Hepatocyte (in vitro differentiated cells): ENCODE data around the gene WDR81. TPM values are rescaled to one million over a fixed set of nuclear protein-coding genes. Genes with fewer than 3 reads are reported as not detected.

Experiments
- DNase-seq: peaks from one replicate; pipeline ENCODE4 v3.0.0-alpha.2; 2016; ENCODE audit warnings: low spot score
- H2AFZ ChIP-seq: fragments of 200-600 bp; sonication (generic); 2 replicates; pipeline ENCODE4 v1.6.0; 2016; ENCODE audit warnings: antibody characterized with exemption, mild to moderate bottlenecking
- H3K27ac ChIP-seq: fragments of 200-600 bp; sonication (generic); 2 replicates; pipeline ENCODE4 v1.5.1; 2016; ENCODE audit warnings: mild to moderate bottlenecking
- H3K27me3 ChIP-seq: fragments of 200-600 bp; sonication (generic); 2 replicates; pipeline ENCODE4 v1.6.1; 2016
- H3K36me3 ChIP-seq: fragments of 200-600 bp; sonication (generic); replicated peaks from 2 replicates; pipeline ENCODE4 v1.5.1; 2016; ENCODE audit warnings: low read depth; ENCODE audit not compliant: insufficient read depth
- H3K4me1 ChIP-seq: fragments of 200-600 bp; sonication (generic); 2 replicates; pipeline ENCODE4 v1.5.1; 2016; ENCODE audit warnings: mild to moderate bottlenecking, moderate library complexity; ENCODE audit not compliant: insufficient read depth
- H3K4me2 ChIP-seq: fragments of 200-600 bp; sonication (generic); 2 replicates; pipeline ENCODE4 v1.6.0; 2016
- H3K4me3 ChIP-seq: fragments of 200-600 bp; sonication (generic); 2 replicates; pipeline ENCODE4 v1.5.1; 2016; ENCODE audit warnings: mild to moderate bottlenecking
- H3K79me2 ChIP-seq: fragments of 200-600 bp; sonication (generic); 2 replicates; pipeline ENCODE4 v1.6.0; 2017; ENCODE audit warnings: mild to moderate bottlenecking
- H3K9me2 ChIP-seq: fragments of 200-600 bp; sonication (generic); replicated peaks from 2 replicates; pipeline ENCODE4 v1.6.0; 2017; ENCODE audit warnings: mild to moderate bottlenecking; ENCODE audit not compliant: insufficient read depth
- H3K9me3 ChIP-seq: fragments of 200-600 bp; sonication (generic); 2 replicates; pipeline ENCODE4 v1.5.1; 2016; ENCODE audit warnings: low read depth, mild to moderate bottlenecking
- H4K20me1 ChIP-seq: fragments of 200-600 bp; sonication (generic); 2 replicates; pipeline ENCODE4 v1.6.0; 2016; ENCODE audit warnings: mild to moderate bottlenecking; ENCODE audit not compliant: insufficient read depth, poor library complexity, severe bottlenecking
- CTCF ChIP-seq: fragments of 200-600 bp; sonication (generic); IDR thresholded peaks from 2 replicates; pipeline ENCODE4 v1.5.1; 2016; ENCODE audit warnings: antibody characterized with exemption, mild to moderate bottlenecking; ENCODE audit not compliant: poor library complexity
- EZH2 ChIP-seq: fragments of 200-600 bp; sonication (generic); IDR thresholded peaks from 2 replicates; pipeline ENCODE4 v1.6.1; 2016; ENCODE audit warnings: antibody characterized with exemption, mild to moderate bottlenecking, borderline replicate concordance
- EZH2phosphoT487 ChIP-seq: fragments of 200-600 bp; sonication (generic); IDR thresholded peaks from one replicate; pipeline ENCODE4 v1.6.1; 2018; ENCODE audit warnings: antibody characterized with exemption, mild to moderate bottlenecking, low read depth, moderate library complexity; ENCODE audit not compliant: unreplicated experiment, severe bottlenecking
- WGBS: methylation state at CpG from one replicate; pipeline ENCODE4 v1.1.6; 2016; ENCODE audit warnings: low lambda C conversion rate; ENCODE audit errors: missing lambda C conversion rate; 5-methylcytosine and 5-hydroxymethylcytosine counted together
- polyA plus RNA-seq: library from polyadenylated mRNA; unstranded; fragments of >200 nt; fragmentation: Nextera tagmentation; extraction: Ambion mirVana; gene quantifications from 2 replicates; pipeline ENCODE4 v1.2.1, GENCODE V29; 2016
- total RNA-seq: library from RNA; depleted of rRNA; stranded (reverse); fragments of >200 nt; gene quantifications from 2 replicates; pipeline ENCODE4 v1.2.3, GENCODE V29; 2014

Gene WDR81
- total and polyA plus RNA-seq, 2 experiments from 2014 or later = 24.0 to 24.4 TPM

GRCh38 chr17:1713878-1714426, 10.6 kb upstream of the WDR81 start:
- H3K4me1 ChIP-seq = peaks cover 35% of the 10 kb centered on the region
- no peaks in the 10 kb centered on the region for H3K27me3 ChIP-seq
- H3K9me3 ChIP-seq = no peaks in the 10 kb centered on the region
- no peaks in the 10 kb centered on the region for H3K9me2 ChIP-seq
- H3K4me2 ChIP-seq = peak overlapping the region; percentile 90
- H2AFZ ChIP-seq = no peak overlapping the region
- TF ChIP-seq EZH2phosphoT487 (no peak), CTCF (peak; percentile 49)
- DNase-seq = peak; percentile 77
- WGBS = 4% methylated on average over 11 of the region's 11 CpGs
- H3K4me3 ChIP-seq = peak overlapping the region; percentile 41
- H4K20me1 ChIP-seq = peaks cover 38% of the 10 kb centered on the region
- peaks cover 27% of the 10 kb centered on the region for H3K79me2 ChIP-seq
- no peaks in the 10 kb centered on the region for H3K36me3 ChIP-seq
- H3K27ac ChIP-seq = peak overlapping the region; percentile 96

- TF ChIP-seq CTCF (no peak), EZH2phosphoT487 (no peak), EZH2 (no peak)
- H3K27ac ChIP-seq = peak overlapping the region; percentile 97
- H3K9me2 ChIP-seq = no peaks in the 10 kb centered on the region
- H3K79me2 ChIP-seq = peaks cover 27% of the 10 kb centered on the region
- WGBS = under 1% methylated on average over 15 of the region's 19 CpGs
- H3K4me1 ChIP-seq = peaks cover 35% of the 10 kb centered on the region
- H4K20me1 ChIP-seq = peaks cover 38% of the 10 kb centered on the region
- H3K9me3 ChIP-seq = no peaks in the 10 kb centered on the region
- no peak overlapping the region for H2AFZ ChIP-seq
- H3K4me2 ChIP-seq = peak overlapping the region; percentile 90
- peak; percentile 99 for DNase-seq
- no peaks in the 10 kb centered on the region for H3K36me3 ChIP-seq
- H3K27me3 ChIP-seq = no peaks in the 10 kb centered on the region
- H3K4me3 ChIP-seq = peak overlapping the region; percentile 41
Measured at GRCh38 chr17:1714427-1714979, 10.0 kb upstream of the WDR81 start.

GRCh38 chr17:1714980-1715802, 9.3 kb upstream of the WDR81 start:
- Histone ChIP-seq H3K4me2 (peak overlapping the region; percentile 90), H3K9me2 (no peaks in the 10 kb centered on the region), H3K4me1 (peaks cover 35% of the 10 kb centered on the region), H4K20me1 (peaks cover 38% of the 10 kb centered on the region), H3K79me2 (peaks cover 27% of the 10 kb centered on the region), H3K36me3 (no peaks in the 10 kb centered on the region), H3K9me3 (no peaks in the 10 kb centered on the region), H3K4me3 (peak overlapping the region; percentile 34), H3K27me3 (no peaks in the 10 kb centered on the region), H2AFZ (no peak overlapping the region), H3K27ac (peak overlapping the region; percentile 97)
- TF ChIP-seq CTCF (no peak), EZH2 (no peak), EZH2phosphoT487 (no peak)
- DNase-seq = peak; percentile 95
- WGBS = 4% methylated on average over 20 of the region's 32 CpGs
